Measurements from ENCODE around the gene ZNF618. TPM values are rescaled to one million over a fixed set of nuclear protein-coding genes. Genes with fewer than 3 reads are reported as not detected.

The ZNF618 gene
- polyA plus RNA-seq, 1 donor (not counting 4 experiments of a cell fraction or from before 2014, with no cell fraction given) = 2.5 TPM

DNA sequence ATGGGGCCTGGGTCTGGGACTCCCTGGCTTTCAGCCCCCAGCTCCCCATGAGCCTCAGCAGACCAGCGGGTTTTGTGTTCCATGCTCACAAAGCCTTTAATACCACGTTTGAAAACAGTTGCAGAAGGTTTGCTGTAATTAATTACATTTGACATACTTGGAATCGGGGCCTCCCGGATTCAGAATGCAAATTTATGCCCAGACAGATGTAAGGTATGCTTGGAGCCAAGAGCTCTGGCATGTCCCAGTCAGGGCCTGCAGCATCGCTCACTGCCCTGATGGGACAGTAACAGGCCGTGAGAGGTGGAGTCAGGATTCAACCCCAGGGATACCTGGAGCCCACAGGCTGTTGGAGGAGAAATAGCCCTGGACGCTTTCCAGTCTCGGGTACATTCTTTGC lies 12.2 kb downstream of the ZNF618 start:
- H3K27me3 ChIP-seq (ENCODE audit: control insufficient read depth, extremely low read depth, insufficient read depth, low read length) = no peaks in the 10 kb centered on the region
- DNase-seq (ENCODE audit: low read depth, low spot score) (no peak), FAIRE-seq (no peak)
- H3K9ac ChIP-seq (ENCODE audit: control insufficient read depth, extremely low read depth, insufficient read depth, low read length) = no peak overlapping the region
- H3K4me1 ChIP-seq (ENCODE audit: control insufficient read depth, extremely low read depth, insufficient read depth, low read length) = peaks cover 12% of the 10 kb centered on the region
- peaks cover 0 to 1% of the 10 kb centered on the region in 2 experiments for H3K36me3 ChIP-seq (ENCODE audit: control insufficient read depth in 2 of 2, extremely low read depth in 1 of 2, insufficient read depth in 2 of 2, low read length in 2 of 2)
- H2AFZ ChIP-seq (ENCODE audit: control insufficient read depth, low read length) = peak overlapping the region; percentile 50
- H3K4me2 ChIP-seq (ENCODE audit: control insufficient read depth, extremely low read depth, insufficient read depth, low read depth, low read length) = no peak overlapping the region
- H3K27ac ChIP-seq (ENCODE audit: control insufficient read depth, insufficient read depth, low read length) = no peak overlapping the region
- no peak overlapping the region for H3K4me3 ChIP-seq (ENCODE audit: control insufficient read depth in 2 of 3, extremely low read depth in 1 of 3, insufficient read depth in 2 of 3, low read depth in 1 of 3, low read length in 3 of 3)
- dilution Hi-C loops (cut with MboI; ENCODE audit: extremely low pct_ligation_motif_present, low sequenced_read_pairs) = no loop called here
- H3K9me3 ChIP-seq (ENCODE audit: control insufficient read depth, low read depth, low read length) = peaks cover 2% of the 10 kb centered on the region
- H3K79me2 ChIP-seq (ENCODE audit: control insufficient read depth, insufficient read depth, low read length) = peaks cover 15% of the 10 kb centered on the region
- TF ChIP-seq, protein P1, sequence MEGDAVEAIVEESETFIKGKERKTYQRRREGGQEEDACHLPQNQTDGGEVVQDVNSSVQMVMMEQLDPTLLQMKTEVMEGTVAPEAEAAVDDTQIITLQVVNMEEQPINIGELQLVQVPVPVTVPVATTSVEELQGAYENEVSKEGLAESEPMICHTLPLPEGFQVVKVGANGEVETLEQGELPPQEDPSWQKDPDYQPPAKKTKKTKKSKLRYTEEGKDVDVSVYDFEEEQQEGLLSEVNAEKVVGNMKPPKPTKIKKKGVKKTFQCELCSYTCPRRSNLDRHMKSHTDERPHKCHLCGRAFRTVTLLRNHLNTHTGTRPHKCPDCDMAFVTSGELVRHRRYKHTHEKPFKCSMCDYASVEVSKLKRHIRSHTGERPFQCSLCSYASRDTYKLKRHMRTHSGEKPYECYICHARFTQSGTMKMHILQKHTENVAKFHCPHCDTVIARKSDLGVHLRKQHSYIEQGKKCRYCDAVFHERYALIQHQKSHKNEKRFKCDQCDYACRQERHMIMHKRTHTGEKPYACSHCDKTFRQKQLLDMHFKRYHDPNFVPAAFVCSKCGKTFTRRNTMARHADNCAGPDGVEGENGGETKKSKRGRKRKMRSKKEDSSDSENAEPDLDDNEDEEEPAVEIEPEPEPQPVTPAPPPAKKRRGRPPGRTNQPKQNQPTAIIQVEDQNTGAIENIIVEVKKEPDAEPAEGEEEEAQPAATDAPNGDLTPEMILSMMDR (optimal IDR thresholded peaks at IDR 0.05 in 1 of 3, IDR thresholded peaks at IDR 0.05 in 1 of 3, conservative IDR thresholded peaks at IDR 0.05 in 1 of 3; ENCODE audit: extremely low read depth in 1 of 3, insufficient read depth in 2 of 3, low read length in 3 of 3) = no peak
- no peak for TF ChIP-seq EZH2 (IDR thresholded peaks at IDR 0.05; ENCODE audit: low read length)
- H3K9me1 ChIP-seq (ENCODE audit: control insufficient read depth, extremely low read depth, insufficient read depth, low read length) = no peaks in the 10 kb centered on the region
- H4K20me1 ChIP-seq (ENCODE audit: control insufficient read depth, extremely low read depth, insufficient read depth, low read length) = no peaks in the 10 kb centered on the region

DNA sequence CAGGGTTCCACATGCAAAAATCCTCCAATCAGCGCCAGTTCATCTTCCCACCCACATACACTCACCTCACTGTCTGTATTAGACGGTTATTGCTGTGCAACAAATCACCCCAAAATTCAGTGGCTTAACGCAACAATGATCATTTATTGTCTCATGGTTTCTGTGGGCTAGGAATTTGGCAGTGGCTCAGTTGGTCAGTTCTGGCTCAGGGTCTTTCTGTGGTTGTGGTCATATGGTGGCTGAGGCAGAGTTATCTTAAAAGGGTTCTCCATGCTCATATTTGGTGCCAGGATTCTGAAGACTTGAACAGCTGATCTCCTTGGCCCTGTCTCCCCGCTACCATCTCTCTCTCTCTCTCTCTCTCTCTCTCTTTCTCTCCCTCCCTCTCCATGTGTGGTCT lies 12.9 kb downstream of the ZNF618 start:
- H3K4me1 ChIP-seq (ENCODE audit: control insufficient read depth, extremely low read depth, insufficient read depth, low read length) = peaks cover 12% of the 10 kb centered on the region
- H3K4me2 ChIP-seq (ENCODE audit: control insufficient read depth, extremely low read depth, insufficient read depth, low read depth, low read length) = no peak overlapping the region
- no peak overlapping the region for H3K27ac ChIP-seq (ENCODE audit: control insufficient read depth, insufficient read depth, low read length)
- H3K9me3 ChIP-seq (ENCODE audit: control insufficient read depth, low read depth, low read length) = peaks cover 2% of the 10 kb centered on the region
- peaks cover 0 to 1% of the 10 kb centered on the region in 2 experiments for H3K36me3 ChIP-seq (ENCODE audit: control insufficient read depth in 2 of 2, extremely low read depth in 1 of 2, insufficient read depth in 2 of 2, low read length in 2 of 2)
- no peaks in the 10 kb centered on the region for H3K27me3 ChIP-seq (ENCODE audit: control insufficient read depth, extremely low read depth, insufficient read depth, low read length)
- DNase-seq (ENCODE audit: low read depth, low spot score) (no peak), FAIRE-seq (no peak)
- TF ChIP-seq EZH2 (IDR thresholded peaks at IDR 0.05; ENCODE audit: low read length) = no peak
- TF ChIP-seq, protein P1 (optimal IDR thresholded peaks at IDR 0.05 in 1 of 3, IDR thresholded peaks at IDR 0.05 in 1 of 3, conservative IDR thresholded peaks at IDR 0.05 in 1 of 3; ENCODE audit: extremely low read depth in 1 of 3, insufficient read depth in 2 of 3, low read length in 3 of 3) = no peak
- peaks cover 15% of the 10 kb centered on the region for H3K79me2 ChIP-seq (ENCODE audit: control insufficient read depth, insufficient read depth, low read length)
- H3K4me3 ChIP-seq (ENCODE audit: control insufficient read depth in 2 of 3, extremely low read depth in 1 of 3, insufficient read depth in 2 of 3, low read depth in 1 of 3, low read length in 3 of 3) = no peak overlapping the region
- H4K20me1 ChIP-seq (ENCODE audit: control insufficient read depth, extremely low read depth, insufficient read depth, low read length) = no peaks in the 10 kb centered on the region
- no peak overlapping the region for H2AFZ ChIP-seq (ENCODE audit: control insufficient read depth, low read length)
- no peak overlapping the region for H3K9ac ChIP-seq (ENCODE audit: control insufficient read depth, extremely low read depth, insufficient read depth, low read length)
- no peaks in the 10 kb centered on the region for H3K9me1 ChIP-seq (ENCODE audit: control insufficient read depth, extremely low read depth, insufficient read depth, low read length)
- dilution Hi-C loops (cut with MboI; ENCODE audit: extremely low pct_ligation_motif_present, low sequenced_read_pairs) = no loop called here
